Tongue (tissue), 2 donors: ENCODE measurements around the gene PCSK6. TPM values are rescaled to one million over a fixed set of nuclear protein-coding genes. Genes with fewer than 3 reads are reported as not detected.
A peak's percentile ranks its signal among the peaks of the same experiment; 100 is the strongest.
"Not testable (repeated sequence)": the region's sequence is repeated elsewhere in the genome, so short reads cannot be mapped to it uniquely, and the experiment has no call there.

Experiments
- DNase-seq: peaks from one replicate; pipeline ENCODE4 v3.0.0-alpha.2; 2015
- total RNA-seq: library from RNA; depleted of rRNA; stranded (reverse); fragments of >200 nt; gene quantifications from one replicate; pipeline ENCODE4 v1.2.3, GENCODE V29; 2014

The PCSK6 gene
- total RNA-seq, 1 donor from 2014 or later = 10.6 TPM

DNA sequence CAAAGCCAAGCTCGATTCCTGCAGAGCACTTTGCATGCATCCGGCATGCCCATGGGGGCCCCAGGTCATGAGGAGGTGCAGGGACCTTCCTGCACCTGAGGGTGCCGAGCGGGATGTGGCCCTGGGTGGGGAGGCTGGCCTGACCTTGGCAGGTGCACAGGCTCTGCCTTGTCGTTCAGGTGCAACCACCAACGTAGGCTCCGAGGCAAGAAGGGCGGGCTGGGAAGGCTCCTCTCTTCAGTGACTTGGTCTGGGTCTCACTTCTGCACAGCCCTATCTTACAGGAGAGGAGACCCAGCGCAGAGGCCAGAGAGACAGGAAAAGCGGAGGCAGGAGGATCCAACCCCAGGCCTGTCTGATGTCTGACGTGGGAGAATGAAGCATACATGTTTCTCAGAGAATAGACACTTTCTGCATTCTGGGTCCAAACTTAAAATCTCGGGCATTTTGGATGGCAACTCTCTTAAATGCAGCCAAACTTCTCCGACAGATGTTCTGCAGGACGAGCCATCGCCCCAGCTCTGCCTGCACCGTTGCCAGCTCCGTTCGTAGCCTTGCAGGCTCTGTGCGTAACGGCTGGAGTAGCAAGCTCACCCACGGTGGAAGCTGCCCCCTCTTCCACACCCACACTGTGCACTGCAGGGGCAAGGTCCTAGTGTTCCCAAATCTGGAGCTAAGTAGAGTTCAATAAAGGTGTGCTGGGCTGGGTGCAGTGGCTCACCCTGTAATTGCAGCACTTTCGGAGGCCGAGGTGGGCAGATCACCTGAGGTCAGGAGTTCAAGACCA lies 133.6 kb downstream of the PCSK6 start:
- DNase-seq = no peak

DNA sequence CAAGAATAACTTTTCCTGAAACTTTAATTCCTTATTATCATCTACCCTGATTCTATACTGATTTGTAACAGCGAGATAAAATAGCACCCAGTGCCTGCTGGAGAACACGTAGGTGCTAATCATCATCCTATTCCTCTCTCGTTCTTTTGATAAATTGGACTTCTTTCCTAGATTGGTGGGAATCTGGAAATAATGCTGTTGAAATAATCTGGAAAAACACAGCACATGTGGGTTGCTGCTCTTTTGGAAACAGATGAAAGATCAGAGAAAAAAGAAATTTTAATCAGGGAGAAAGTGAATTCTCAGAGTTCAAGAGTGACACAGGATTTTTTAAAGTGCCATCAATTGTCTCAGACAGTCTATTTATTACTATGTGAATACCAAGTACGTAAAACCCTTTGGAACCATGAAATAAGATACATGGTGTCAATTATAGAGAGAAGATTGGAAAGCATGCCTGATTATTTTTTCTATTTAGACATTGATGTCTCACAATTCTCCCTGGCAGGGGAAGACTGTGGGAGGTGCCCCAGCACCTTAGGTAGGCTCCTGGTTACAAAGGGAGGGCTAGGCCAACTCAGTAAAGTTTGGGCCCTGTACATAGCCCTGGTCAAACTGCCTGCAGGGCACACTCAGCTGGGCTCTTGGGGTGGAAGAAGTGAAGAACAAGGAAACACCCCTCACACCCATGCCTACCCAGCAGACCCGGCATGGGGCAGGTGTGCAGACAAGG lies 134.4 kb downstream of the PCSK6 start:
- no peak for DNase-seq

DNA sequence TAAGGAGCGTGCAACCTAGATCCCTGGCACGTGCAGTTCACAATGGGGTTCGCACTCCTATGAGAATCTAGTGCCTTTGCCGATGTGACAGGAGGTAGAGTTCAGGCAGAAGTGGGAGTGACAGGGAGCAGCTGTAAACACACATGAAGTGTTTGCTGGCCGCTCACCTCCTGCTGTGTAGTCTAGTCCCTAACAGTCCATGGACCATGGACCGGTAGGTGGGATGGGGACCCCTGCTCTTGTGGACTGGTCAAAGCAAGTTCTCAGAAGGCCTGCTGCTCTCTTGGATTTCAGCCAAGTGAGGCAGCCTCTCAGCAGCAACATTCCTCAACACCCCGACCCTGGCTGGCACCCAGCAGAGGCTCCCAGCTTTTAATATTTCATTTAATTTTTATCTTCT lies 136.3 kb downstream of the PCSK6 start:
- DNase-seq = no peak

DNA sequence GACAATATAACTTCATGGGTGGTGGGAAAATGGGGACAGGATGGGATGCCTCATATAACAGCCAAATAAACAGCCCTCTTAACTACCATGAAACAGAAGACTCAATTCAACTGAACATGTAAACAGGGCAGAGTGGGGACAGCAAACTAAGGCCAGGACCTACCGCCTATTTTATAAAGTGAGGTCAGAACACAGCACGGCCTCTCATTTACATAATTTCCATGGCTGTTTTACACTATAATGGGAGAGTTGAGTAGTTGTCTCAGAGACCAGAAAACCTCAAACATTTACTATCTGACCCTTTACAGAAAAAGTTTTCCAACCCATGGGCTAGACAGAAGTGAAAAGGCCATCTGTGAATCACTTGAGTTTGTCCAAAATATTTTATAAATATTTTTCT lies 137.8 kb downstream of the PCSK6 start:
- DNase-seq = no peak

DNA sequence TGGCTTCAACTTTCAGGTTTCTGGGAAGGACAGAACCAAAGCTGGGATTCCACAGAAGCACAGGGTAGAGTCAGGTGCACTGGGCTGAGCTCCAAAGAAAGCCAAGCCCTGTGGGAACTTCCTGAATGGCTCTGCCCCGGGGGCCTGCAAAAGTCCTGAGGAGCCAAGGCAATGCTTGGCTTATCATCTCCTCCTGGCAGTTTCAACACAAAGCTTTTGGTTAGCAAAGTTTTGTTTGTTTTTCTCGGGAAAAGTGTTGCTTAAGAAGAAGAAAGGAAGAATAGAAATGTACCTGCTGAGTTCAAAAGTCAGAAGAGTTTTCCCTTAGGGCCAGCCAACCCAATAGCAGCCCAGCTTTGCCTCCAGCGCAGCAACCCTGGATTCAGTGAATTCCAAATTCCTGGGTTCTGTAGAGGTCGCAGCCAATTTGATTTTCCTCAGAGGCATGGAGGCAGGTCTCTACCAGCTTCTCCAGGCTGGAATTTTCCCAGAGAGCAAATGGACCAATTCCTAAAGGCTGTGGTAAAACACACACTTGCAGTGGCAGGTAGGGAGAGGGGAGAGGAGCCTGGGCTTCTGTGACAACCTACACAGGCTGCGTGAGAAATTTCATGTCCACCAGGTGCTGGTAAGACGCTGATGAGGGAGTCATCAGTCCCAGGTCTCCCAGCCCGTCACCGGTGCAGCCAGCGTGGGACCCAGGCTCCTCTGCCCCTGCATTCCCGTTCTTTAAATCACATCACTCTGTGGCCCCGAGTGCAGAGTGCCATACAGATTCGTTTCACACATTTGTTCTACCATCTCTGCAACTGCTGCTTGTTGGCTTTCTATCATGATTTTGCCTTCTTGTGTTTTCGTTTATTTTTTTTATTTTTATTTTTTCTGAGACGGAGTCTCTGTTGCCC lies 140.2 kb downstream of the PCSK6 start:
- DNase-seq = no peak

DNA sequence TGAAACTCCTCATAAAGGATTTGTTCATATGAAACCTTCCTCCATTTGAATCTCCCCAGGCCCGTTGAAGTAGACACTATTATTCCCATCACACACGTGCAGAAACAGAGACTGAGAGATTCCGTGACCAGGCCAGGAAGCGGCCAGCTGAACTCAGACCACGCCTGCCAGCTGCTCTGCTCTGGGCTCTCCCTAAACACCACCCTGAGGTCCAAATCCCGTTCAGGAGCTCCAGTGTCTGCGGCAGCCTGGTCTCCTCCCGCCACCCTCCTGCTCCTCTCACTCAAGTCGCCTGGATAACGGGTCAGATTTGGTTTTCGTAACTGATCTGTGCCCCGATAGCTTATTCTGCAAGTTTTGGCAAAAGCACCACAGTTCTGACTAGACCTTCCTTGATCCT lies 140.9 kb downstream of the PCSK6 start:
- peak; percentile 77 for DNase-seq

DNA sequence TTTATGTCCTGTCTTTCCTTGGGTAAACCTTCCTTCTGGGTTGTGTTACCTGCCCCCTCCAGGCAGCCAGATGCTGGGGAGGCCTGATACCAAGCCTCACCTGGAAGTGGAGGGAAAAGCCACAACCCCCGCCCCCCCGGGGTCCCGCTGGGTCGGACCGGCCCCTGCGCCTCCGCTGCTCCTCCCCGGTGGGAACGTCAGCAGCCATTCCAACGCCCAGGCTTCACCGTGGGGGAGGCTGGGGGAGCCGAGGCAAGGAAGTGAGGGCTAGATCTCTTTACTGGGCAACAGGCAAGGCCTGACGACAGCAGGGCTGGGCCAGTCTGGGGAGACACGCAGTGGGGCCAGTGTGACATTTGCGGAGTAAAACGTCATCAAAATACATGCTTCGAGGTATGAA lies 141.5 kb downstream of the PCSK6 start:
- DNase-seq = no peak

DNA sequence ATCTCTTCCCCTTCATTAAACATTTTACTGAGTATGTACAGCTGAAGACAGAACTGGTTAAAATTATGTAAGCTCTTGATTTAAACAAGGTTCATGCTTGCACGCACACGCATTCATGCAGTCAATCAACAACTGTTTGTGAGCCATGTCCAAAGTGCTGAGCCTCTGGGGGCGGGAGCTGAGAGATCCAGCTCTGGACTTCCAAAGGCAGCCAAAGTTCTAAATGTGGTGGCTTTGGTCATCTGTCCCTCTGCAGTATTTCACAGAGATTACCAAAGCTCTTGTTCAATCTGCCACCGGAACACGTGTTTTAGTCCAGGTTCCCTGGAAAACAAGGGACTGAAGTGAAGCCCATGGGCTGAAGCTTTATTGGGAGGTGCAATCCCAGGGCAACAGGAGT lies 142.1 kb downstream of the PCSK6 start:
- no peak for DNase-seq

DNA sequence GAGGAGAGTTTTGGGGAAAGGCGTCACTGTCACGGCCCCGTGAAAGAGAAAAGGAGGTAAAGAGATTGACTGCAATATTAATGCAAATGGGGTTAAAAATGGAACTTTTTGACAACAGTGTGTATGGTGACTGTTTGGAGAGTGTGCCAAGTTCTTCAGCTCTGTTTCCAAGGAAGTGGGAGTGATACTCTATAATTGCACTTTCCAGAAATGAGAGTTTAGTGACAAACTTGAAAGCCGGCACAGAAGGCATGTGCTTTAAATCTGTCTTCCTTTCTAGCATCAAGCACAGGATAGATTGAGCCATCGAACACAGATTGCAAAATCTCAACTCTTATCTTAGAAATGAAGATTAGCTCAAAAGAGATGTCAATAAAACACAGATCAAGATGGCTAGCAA lies 142.6 kb downstream of the PCSK6 start:
- no peak for DNase-seq

DNA sequence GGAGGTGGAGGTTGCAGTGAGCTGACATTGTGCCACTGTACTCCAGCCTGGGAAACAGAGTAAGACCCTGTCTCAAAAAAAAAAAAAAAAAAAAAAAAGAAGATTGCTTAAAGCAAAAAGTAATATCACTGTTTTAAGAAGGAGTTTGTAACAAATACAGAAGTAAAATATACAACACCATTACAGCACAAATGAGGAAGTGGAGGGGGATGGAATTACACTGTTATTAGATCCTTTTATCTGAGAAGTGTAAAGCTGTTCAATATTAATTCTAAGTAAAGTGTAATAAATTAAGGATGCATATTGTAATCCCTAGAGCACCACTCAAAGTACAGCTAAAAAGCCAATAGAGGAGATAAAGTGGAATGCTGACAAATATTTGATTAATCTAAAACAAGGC lies 147.5 kb downstream of the PCSK6 start:
- no peak for DNase-seq

DNA sequence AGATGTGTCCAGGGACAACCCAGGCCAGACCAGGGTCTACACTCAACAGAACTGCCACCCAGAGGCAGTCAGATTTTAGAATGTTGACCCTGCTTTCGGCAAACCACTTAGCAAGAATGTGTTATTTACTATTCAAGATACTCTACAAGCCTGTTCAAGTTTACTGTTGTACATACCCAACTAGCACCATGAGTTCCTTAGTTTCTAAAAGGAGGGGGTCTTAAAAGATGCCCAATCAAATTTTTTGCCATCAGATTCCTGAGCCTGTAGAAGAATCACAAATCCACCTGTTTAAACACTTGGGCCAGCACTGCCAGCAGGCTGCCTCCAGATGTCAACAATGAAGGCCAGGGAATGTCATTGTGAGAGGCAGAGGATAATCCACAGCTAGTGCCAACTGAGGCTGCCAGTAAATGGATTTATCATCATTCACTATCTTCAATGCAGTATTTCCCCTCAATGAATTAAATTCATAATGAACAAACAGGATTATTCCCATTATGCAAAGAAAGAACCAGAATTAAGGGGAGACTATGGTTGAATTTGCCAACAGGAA lies 150.9 kb downstream of the PCSK6 start:
- no peak for DNase-seq

DNA sequence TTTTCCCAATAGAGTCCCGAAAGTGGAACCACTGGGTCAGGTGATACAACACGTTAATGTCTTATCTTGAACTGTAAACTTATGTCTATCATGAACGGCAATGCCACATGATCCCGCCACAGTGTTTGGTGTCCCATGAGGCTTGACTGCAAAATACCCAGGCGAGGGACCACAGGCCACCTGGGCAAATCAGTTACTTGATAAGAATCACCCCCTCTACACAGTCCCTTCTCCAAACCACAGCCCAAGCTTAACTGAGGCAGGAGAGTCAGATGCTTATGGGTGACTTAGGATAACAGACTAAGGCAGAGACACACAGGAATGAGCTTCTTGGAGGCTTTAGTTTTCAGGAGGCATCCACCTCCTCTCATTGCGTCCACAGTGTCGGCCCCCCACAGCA lies 151.5 kb downstream of the PCSK6 start:
- no peak for DNase-seq

DNA sequence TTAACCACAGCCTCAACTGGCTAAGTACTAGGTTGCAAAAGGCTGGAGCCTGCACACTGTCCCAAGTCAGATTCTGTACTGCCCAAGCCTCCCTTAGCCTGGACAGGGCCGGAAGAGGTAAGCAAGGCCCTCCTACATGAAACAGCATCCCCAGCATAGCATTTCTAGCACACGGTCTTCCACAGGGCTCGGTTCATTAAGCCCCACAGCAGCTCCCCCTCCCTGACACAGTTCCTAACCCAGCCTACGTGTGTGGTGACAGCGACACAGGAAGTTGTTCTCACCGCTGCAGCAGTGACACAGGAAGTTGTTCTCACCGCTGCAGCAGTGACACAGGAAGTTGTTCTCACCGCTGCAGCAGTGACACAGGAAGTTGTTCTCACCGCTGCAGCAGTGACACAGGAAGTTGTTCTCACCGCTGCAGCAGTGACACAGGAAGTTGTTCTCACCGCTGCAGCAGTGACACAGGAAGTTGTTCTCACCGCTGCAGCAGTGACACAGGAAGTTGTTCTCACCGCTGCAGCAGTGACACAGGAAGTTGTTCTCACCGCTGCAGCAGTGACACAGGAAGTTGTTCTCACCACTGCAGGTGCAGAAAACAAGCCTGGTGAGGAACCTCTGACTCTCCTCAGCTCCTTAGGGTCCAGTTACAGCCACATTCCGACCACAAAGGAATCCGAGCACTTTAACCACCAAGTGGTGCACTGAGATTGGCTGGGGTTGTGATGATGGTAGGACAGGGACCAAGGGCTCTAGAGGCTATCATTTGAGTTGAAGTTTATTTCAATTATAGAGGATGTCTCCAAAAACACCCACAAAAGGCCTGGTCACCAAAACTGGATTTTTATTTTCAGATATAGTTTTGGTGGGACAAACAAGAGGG lies 155.4 kb downstream of the PCSK6 start:
- not testable (repeated sequence) for DNase-seq

DNA sequence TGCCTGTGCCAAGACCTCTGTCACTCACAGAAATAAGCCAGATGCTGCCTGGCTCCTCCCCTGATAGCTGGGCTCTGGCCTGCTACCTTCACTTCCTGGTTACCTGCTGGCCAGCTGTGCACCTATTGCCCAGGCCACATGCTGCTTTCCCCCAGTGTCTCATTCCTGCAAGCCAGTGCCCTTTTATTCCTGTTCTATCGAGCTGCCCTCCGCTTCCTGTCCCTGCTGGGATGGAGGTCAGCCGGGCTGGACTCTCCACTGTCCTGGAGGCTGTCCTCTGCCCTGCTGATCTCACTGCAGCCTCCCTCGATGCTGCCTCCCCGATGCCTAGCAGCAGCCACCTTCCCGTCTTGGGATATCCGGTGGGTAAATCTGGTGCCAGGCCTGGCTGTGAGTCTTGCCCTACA lies 157.4 kb downstream of the PCSK6 start:
- DNase-seq = no peak

DNA sequence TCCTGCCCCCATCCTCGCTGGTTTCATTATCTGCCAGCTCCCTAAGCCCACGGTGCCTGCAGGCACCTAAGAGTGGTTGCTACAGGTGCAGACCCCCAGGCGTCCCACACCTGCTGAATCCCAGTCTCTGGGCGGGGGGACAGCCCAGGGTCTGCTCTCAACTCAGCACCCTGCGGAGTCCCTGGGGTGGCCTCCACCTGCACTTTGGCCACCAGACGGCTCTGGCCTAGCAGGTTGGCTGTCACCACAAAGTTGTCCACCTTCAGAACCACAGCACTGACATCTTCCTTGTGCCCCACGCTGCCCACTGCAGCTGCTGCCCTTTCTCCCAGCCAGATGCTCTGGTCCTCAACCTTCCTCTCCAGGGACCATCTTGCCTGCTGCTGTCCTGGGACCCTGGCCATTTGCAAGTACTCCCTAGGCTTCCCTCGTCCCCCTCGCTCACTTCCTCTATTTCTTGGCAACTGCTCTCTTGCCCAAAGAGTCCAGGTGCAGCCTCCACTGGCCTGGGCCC lies 159.6 kb downstream of the PCSK6 start:
- no peak for DNase-seq

DNA sequence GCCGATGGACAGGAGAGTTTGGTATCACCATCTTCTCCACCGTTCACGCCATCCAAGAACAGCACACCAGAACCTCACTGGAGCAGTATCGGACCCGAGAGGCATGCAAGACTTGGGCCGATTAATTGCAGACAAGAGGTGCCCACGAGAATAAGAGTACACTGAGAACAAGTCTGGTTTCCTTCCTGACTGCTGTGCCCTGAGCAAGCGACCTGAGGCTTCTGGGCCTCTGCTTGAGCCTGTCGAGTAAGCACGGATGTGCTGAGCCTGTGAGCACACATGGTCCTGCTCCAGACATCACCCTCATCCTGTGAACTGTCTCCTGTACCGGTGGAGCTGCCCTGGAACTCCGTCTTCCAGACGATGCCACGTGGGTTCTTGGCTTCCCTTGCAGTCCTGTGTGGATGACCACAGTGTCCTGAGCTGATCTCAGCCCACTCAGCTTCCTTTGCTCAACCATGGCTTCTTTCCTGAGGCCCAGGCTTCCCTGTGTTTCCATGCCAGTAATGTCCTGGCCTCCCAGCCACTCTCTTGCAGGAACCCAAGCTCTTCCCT lies 160.1 kb downstream of the PCSK6 start:
- DNase-seq = no peak

DNA sequence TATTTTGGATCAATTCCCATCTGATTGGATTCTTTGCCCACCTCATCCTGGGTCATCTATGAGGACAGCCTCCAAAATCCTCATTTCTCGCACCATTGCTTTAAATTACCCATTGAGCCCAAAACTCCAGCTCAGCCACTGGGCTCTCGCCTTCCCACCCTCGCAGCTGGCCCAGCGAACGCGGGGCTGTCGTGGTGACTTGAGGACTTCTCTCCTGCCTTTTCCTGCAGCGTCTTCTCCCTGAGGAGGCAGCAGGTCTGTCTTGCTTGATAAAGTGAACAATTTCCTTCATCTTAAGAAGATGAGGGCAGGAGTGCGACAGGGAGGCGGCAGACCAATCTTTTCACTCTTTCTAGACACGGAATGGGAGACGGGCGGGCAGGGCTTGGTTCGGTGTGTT lies 161.5 kb downstream of the PCSK6 start:
- no peak for DNase-seq

DNA sequence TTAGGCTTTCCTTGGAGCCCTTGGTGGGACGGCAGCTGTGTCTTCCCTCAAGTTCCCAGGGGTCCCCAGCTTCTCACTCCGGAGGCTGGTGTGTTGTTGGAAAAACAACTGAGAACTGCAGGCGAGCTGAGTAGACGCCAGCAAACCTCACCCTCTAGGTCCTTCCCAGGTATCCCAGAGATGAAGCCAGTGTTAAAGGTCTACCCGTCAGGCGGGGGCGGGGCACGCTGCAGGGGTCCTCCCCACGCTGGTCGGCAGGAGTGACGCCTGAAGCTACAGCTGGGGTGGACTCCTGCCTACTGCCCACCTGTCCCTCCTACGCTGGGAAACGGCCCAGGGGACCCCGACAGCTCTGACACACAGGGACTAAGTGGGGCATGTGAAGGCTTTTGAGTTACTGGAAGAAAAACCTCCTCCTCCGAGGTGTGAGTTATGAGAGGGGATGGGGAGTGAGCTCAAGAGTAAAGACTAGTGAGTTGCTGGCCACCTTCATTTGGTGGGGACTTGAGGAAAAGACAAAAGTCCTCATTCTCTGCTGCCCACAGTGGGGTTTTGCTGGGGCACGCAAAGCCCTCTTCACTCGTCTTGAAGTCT lies 162.3 kb downstream of the PCSK6 start:
- no peak for DNase-seq

DNA sequence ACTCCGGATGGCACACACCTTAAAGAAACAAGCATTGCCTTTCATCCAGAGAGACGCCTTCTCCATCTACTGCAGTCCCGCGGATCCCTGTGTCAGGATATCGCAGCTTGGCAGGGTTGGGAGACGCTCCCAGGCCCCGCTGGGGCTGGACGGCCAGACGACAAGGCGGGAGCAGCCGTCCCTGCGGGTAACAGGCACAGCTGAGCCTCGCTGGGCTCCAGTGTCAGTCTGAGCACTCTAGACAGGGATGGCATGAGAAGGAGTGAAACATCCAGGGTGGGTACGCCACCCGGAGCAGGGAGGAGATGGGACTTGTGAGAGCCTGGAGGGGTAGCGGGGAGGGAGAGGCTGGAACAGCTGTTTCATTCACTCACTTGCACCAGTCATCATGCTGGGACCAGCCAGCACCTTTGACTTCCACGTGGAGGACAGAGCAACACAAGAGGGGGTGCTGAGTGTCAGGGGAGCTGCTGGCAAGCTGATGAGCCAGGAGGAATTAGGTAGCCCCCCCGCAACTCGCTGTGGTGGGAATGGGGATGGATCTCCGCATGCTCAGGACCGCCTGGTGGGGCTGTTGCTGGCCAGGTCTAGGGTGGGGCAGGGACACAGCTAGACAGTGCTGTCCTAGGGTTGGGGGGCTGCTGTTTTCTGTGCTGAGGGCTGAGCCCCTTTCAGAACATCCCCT lies 162.9 kb downstream of the PCSK6 start:
- peak; percentile 68 for DNase-seq

DNA sequence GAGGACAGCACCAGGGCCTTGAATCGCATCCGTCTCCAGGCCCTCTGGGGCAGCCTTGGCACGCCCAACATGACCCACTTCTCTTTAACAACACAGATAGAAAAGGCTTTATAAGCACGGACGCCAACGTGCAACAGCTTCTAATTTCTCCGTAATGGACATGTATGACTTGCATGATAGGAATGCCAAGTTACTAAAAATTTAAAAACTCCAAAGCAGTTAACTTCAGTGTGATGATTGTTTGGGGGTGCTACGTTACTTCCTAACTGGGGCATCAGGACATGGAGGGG lies 163.5 kb downstream of the PCSK6 start:
- DNase-seq = no peak
